GM12892 (cell line): ENCODE results near the gene SNX12. TPM values are rescaled to one million over a fixed set of nuclear protein-coding genes. Genes with fewer than 3 reads are reported as not detected.

Source experiments
- DNase-seq: peaks from one replicate; pipeline ENCODE4 v3.0.0; 2011; ENCODE audit not compliant: insufficient read length
- FAIRE-seq: peaks from 2 replicates; lab custom pipeline; 2011; peaks lifted over from hg19 to GRCh38; lab: Jason Lieb, UNC
- POLR2A ChIP-seq: IDR thresholded peaks from 2 replicates; pipeline ENCODE4 v1.6.1; 2011; ENCODE audit warnings: low read depth, low read length, control low read depth
- POLR2AphosphoS5 ChIP-seq: IDR thresholded peaks from 2 replicates; pipeline ENCODE4 v1.6.1; 2011; ENCODE audit warnings: low read depth, low read length, control low read depth
- TAF1 ChIP-seq: IDR thresholded peaks from 2 replicates; pipeline ENCODE4 v1.6.1; 2011; ENCODE audit warnings: low read depth, mild to moderate bottlenecking, control low read depth, low read length, borderline replicate concordance
- polyA plus RNA-seq: library from polyadenylated mRNA; unstranded; fragments of >200 nt; gene quantifications from one replicate; pipeline ENCODE4 v1.2.1, GENCODE V29; 2012; ENCODE audit warnings: missing spikeins, inconsistent platforms; ENCODE audit not compliant: missing spikeins

SNX12 gene
- polyA plus RNA-seq = 26.7 TPM

GRCh38 chrX:71068044-71068918, at the start of gene SNX12:
SNX12 (minus strand) TSS chrX:71068334; CDS start chrX:71068306, 28 bp downstream.
- FAIRE-seq = peak; percentile 91
- TF ChIP-seq TAF1 (peak; percentile 33; the same call in 1 of the 2 replicates), POLR2A (peak; percentile 74), POLR2AphosphoS5 (peak; percentile 59)

GRCh38 chrX:71117358-71117757, 49.2 kb upstream of the SNX12 start:
- TF ChIP-seq TAF1 = no peak
- TF ChIP-seq POLR2AphosphoS5 = no peak
- no peak for TF ChIP-seq POLR2A
- FAIRE-seq (peak; percentile 40), DNase-seq (no peak)

More at GRCh38 chrX:71068044-71068918, at the start of gene SNX12:
- peak; percentile 64 for DNase-seq

- DNase-seq (no peak), FAIRE-seq (no peak)
- TF ChIP-seq POLR2AphosphoS5 = no peak
- no peak for TF ChIP-seq POLR2A
- no peak for TF ChIP-seq TAF1
These were observed 43.8 kb upstream of the SNX12 start for GRCh38 chrX:71111921-71112431.

- FAIRE-seq (peak; percentile 98), DNase-seq (peak; percentile 60)
- peak; percentile 95 for TF ChIP-seq POLR2AphosphoS5
- TF ChIP-seq TAF1 = peak; percentile 59; the same call in 1 of the 2 replicates
- peak; percentile 87 for TF ChIP-seq POLR2A
These were observed 43.2 kb upstream of the SNX12 start, which contains the start of gene IL2RG for GRCh38 chrX:71111141-71111843. IL2RG (minus strand) TSS chrX:71111577; CDS start chrX:71111539, 38 bp downstream.

- TF ChIP-seq POLR2A (no peak), TAF1 (no peak), POLR2AphosphoS5 (no peak)
- no peak for DNase-seq
- FAIRE-seq = peak; percentile 14
These were observed 40.9 kb upstream of the SNX12 start for GRCh38 chrX:71109051-71109450.

- DNase-seq (no peak), FAIRE-seq (no peak)
- TF ChIP-seq POLR2AphosphoS5 (no peak), POLR2A (no peak), TAF1 (no peak)
These were observed 39.7 kb upstream of the SNX12 start for GRCh38 chrX:71107762-71108360.

GRCh38 chrX:71107245-71107644, 39.1 kb upstream of the SNX12 start:
- FAIRE-seq (no peak), DNase-seq (no peak)
- TF ChIP-seq POLR2A (no peak), TAF1 (no peak), POLR2AphosphoS5 (no peak)

- no peak for TF ChIP-seq POLR2A
- TF ChIP-seq POLR2AphosphoS5 = no peak
- no peak for TF ChIP-seq TAF1
- no peak for FAIRE-seq
- no peak for DNase-seq
These were observed 38.3 kb upstream of the SNX12 start, which contains the start of gene CXorf65 for GRCh38 chrX:71106427-71106826. CXorf65 (minus strand) TSS chrX:71106740; CDS start chrX:71106556, 184 bp downstream.

- FAIRE-seq = no peak
- no peak for DNase-seq
- TF ChIP-seq POLR2A (no peak), POLR2AphosphoS5 (no peak), TAF1 (no peak)
These were observed 37.5 kb upstream of the SNX12 start for GRCh38 chrX:71105628-71106027.

GRCh38 chrX:71103110-71103983, 35.2 kb upstream of the SNX12 start:
- FAIRE-seq = peak; percentile 36
- DNase-seq = no peak
- TF ChIP-seq POLR2AphosphoS5 (no peak), TAF1 (no peak), POLR2A (no peak)
